Lung (tissue), 12 donors: Measurements from ENCODE around the gene GPR137B. TPM values are rescaled to one million over a fixed set of nuclear protein-coding genes. Genes with fewer than 3 reads are reported as not detected.
"Not testable (repeated sequence)": the region's sequence is repeated elsewhere in the genome, so short reads cannot be mapped to it uniquely, and the experiment has no call there.

Experiments
- ATAC-seq: fragments of 200-7000 bp; cut with Tn5 transposase; one replicate; pipeline ENCODE4 v1.9.1; 2020; ENCODE audit warnings: moderate number of reproducible peaks; ENCODE audit not compliant: insufficient read depth, low FRiP score
- DNase-seq, 3 donors: peaks; one replicate each; pipeline ENCODE4 v3.0.0-alpha.2; 2013 to 2017
- H3K27ac ChIP-seq, 2 donors: one replicate each; pipeline ENCODE4 v1.5.1; 2013; ENCODE audit warnings: mild to moderate bottlenecking in 2 of 2, moderate library complexity in 2 of 2, control low read depth in 1 of 2, inconsistent platforms in 1 of 2, low read depth in 1 of 2, low read length in 1 of 2
- H3K27me3 ChIP-seq, 3 donors: one replicate each; pipeline ENCODE4 v1.5.1; 2013; ENCODE audit warnings: low read length in 2 of 3; ENCODE audit not compliant: control insufficient read depth in 3 of 3, insufficient read depth in 3 of 3
- H3K36me3 ChIP-seq, 4 donors: one replicate each; pipeline ENCODE4 v1.5.1; 2013; ENCODE audit warnings: low read length in 4 of 4, mild to moderate bottlenecking in 1 of 4, moderate library complexity in 1 of 4; ENCODE audit not compliant: control insufficient read depth in 4 of 4, insufficient read depth in 4 of 4
- H3K4me1 ChIP-seq, 5 donors: one replicate each; pipeline ENCODE4 v1.5.1; 2013; ENCODE audit warnings: low read length in 5 of 5, mild to moderate bottlenecking in 2 of 5, moderate library complexity in 1 of 5; ENCODE audit not compliant: control insufficient read depth in 5 of 5, insufficient read depth in 5 of 5
- H3K4me3 ChIP-seq: one replicate; pipeline ENCODE4 v1.5.1; 2013; ENCODE audit warnings: mild to moderate bottlenecking, control low read depth, moderate library complexity
- H3K9ac ChIP-seq, 2 donors: one replicate each; pipeline ENCODE4 v1.5.1; 2013; ENCODE audit warnings: low read length in 2 of 2, control low read depth in 1 of 2; ENCODE audit not compliant: insufficient read depth in 1 of 2
- H3K9me3 ChIP-seq, 4 donors: one replicate each; pipeline ENCODE4 v1.5.1; 2013; ENCODE audit warnings: low read length in 3 of 4, mild to moderate bottlenecking in 1 of 4, moderate library complexity in 1 of 4; ENCODE audit not compliant: control insufficient read depth in 4 of 4, insufficient read depth in 3 of 4
- WGBS, 2 donors: extraction: QIAGEN DNeasy Blood & Tissue Kit; methylation state at CpG; one replicate each; pipeline ENCODE4 v1.1.7; 2013; 5-methylcytosine and 5-hydroxymethylcytosine counted together
- polyA plus RNA-seq, 2 donors: library from polyadenylated mRNA; stranded (reverse); fragments of 200-250 nt; gene quantifications; one replicate each; pipeline ENCODE4 v1.2.1, GENCODE V29; 2013
- total RNA-seq, 2 donors: library from RNA; depleted of rRNA in 1 of 2; stranded (reverse); fragments of >200 nt in 1 of 2; gene quantifications; one replicate each; pipeline ENCODE4 v1.2.1, GENCODE V29; 2014 to 2021
- TF ChIP-seq, protein P1 (sequence below): IDR thresholded peaks from 2 replicates; pipeline ENCODE4 v1.5.1; 2012; ENCODE audit warnings: mild to moderate bottlenecking; ENCODE audit errors: control extremely low read depth, extremely low read depth
- donor health status: control.
- donor health status: control.
- donor health status: Bipolar disorder and iron deficiency.
- donor health status: healthy.
- donor health status: DM: yes; HTN: yes; CAD: no.

GPR137B gene
- total and polyA plus RNA-seq, 4 donors: 7.0 to 31.0 (median 19.1) TPM

DNA sequence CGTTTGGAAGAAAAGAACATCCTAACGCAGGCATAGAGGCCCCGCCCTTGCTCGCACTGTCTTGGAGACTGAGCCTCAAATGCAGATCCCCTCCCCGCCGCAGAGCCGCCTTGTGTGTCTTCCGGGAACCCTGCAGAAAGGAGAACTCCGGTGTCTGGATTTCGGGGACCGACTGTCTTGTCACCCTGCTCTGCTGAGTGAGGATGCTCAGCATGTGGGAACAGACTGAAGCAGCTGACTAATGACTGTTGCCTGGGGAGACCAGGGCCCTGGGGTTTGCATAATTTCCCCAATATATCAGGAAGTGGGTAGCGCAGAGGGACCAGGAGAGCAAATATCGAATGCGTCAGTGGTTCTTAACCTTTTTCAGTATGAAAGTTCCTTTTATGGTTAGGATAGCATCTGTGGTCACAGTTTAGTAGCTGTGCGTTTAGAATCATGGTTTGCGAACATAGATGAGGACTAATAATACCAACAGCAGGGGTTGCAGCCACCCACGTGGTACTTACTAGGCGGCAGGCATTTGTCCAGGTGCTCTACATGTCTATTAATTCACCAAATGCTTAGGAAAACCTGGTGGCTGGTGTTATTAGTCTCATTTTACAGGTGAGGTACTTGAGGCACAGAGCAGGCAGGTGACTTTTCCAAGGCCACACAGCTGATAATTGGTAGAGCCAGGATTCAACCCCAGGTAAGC, 14.3 kb downstream of the GPR137B start:
- H3K27ac ChIP-seq: no peak overlapping the region
- H3K9me3 ChIP-seq: peaks cover 0 to 8% (median 0%) of the 10 kb centered on the region in 4 donors
- ATAC-seq (peak; percentile 44), DNase-seq (no peak)
- no peaks in the 10 kb centered on the region for H3K4me1 ChIP-seq
- no peak overlapping the region for H3K9ac ChIP-seq
- WGBS, 2 donors: 48 to 72% methylated on average over 18 of the region's 18 CpGs
- H3K36me3 ChIP-seq: peaks cover 0 to 5% (median 0%) of the 10 kb centered on the region in 4 donors
- no peaks in the 10 kb centered on the region for H3K27me3 ChIP-seq
- H3K4me3 ChIP-seq: no peak overlapping the region
- TF ChIP-seq, protein P1, sequence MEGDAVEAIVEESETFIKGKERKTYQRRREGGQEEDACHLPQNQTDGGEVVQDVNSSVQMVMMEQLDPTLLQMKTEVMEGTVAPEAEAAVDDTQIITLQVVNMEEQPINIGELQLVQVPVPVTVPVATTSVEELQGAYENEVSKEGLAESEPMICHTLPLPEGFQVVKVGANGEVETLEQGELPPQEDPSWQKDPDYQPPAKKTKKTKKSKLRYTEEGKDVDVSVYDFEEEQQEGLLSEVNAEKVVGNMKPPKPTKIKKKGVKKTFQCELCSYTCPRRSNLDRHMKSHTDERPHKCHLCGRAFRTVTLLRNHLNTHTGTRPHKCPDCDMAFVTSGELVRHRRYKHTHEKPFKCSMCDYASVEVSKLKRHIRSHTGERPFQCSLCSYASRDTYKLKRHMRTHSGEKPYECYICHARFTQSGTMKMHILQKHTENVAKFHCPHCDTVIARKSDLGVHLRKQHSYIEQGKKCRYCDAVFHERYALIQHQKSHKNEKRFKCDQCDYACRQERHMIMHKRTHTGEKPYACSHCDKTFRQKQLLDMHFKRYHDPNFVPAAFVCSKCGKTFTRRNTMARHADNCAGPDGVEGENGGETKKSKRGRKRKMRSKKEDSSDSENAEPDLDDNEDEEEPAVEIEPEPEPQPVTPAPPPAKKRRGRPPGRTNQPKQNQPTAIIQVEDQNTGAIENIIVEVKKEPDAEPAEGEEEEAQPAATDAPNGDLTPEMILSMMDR: no peak

DNA sequence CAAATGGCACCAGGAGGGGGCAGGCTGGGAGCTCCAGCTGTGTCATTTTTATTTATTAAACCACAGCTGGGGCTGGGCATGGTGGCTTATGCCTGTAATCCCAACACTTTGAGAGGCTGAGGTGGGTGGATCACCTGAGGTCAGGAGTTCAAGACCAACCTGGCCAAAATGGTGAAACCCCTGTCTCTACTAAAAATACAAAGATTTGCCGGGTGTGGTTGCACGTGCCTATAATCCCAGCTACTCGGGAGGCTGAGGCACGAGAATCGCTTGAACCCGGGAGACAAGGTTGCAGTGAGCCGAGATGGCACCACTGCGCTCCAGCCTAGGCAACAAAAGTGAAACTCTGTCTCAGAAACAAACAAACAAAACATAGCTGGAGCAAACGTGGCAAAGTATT, 15.7 kb downstream of the GPR137B start:
- not testable (repeated sequence) for H3K4me1 ChIP-seq, H3K27me3 ChIP-seq, ATAC-seq, H3K27ac ChIP-seq, H3K36me3 ChIP-seq, H3K9ac ChIP-seq, H3K4me3 ChIP-seq, DNase-seq
- peaks cover 0 to 11% (median 0%) of the 10 kb centered on the region in 4 donors for H3K9me3 ChIP-seq
- WGBS, 2 donors: 93 to 95% methylated on average over 9 of the region's 9 CpGs

DNA sequence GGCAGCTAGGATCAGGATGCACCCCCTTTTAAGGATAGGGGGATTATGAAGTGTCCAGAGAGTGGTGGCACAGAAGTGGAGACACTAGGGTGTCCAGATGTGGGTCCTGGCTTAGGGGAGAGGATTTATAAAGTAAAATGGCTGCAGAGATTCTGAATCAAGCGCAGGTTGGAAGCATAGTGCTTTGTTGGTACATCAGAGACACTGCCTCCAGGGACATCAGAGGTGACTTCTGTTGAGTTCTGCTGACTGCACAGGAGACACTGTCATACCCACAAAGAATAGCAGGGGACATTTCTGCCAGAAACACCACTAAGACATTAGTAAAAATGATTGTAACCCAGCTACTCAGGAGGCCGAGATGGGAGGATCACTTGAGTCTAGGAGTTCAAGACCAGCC, 16.4 kb downstream of the GPR137B start:
- WGBS, 2 donors: 95 to 97% methylated on average over 2 of the region's 2 CpGs
- no peak for ATAC-seq

More for the DNA sequence above, 16.4 kb downstream of the GPR137B start:
- Histone ChIP-seq H3K4me3 (no peak overlapping the region), H3K9ac (no peak overlapping the region), H3K9me3 (peaks cover 0 to 11% (median 0%) of the 10 kb centered on the region in 4 donors), H3K27ac (no peak overlapping the region), H3K4me1 (no peaks in the 10 kb centered on the region), H3K36me3 (peaks cover 0 to 5% (median 0%) of the 10 kb centered on the region in 4 donors), H3K27me3 (no peaks in the 10 kb centered on the region)
- TF ChIP-seq, protein P1: no peak
- DNase-seq: no peak
